Astrocyte (in vitro differentiated cells and primary cell): ENCODE results near the gene CCDC157. TPM values are rescaled to one million over a fixed set of nuclear protein-coding genes. Genes with fewer than 3 reads are reported as not detected.

Experiments used
- DNase-seq: peaks from one replicate; pipeline ENCODE4 v3.0.0-alpha.2; 2010; ENCODE audit warnings: low read depth
- FAIRE-seq: peaks from 2 replicates; lab custom pipeline; 2011; peaks lifted over from hg19 to GRCh38; lab: Jason Lieb, UNC
- H2AFZ ChIP-seq: 2 replicates; pipeline ENCODE4 v1.6.0; 2012; ENCODE audit warnings: low read depth, low read length, inconsistent platforms
- H3K27ac ChIP-seq: 2 replicates; pipeline ENCODE4 v1.5.1; 2011; ENCODE audit warnings: low read depth, low read length, inconsistent platforms
- H3K27me3 ChIP-seq: 2 replicates; pipeline ENCODE4 v1.6.0; 2011; ENCODE audit warnings: low read length, inconsistent platforms; ENCODE audit not compliant: insufficient read depth
- H3K36me3 ChIP-seq: 2 replicates; pipeline ENCODE4 v1.5.1; 2011; ENCODE audit warnings: low read length, inconsistent platforms; ENCODE audit not compliant: insufficient read depth
- H3K4me1 ChIP-seq: 2 replicates; pipeline ENCODE4 v1.5.1; 2011; ENCODE audit warnings: low read length, inconsistent platforms; ENCODE audit not compliant: insufficient read depth
- H3K4me2 ChIP-seq: 2 replicates; pipeline ENCODE4 v1.6.0; 2012; ENCODE audit warnings: low read length, inconsistent platforms
- H3K4me3 ChIP-seq: 2 replicates; pipeline ENCODE4 v1.5.1; 2011; ENCODE audit warnings: low read depth, mild to moderate bottlenecking, low read length, inconsistent platforms; ENCODE audit not compliant: insufficient read depth
- H3K79me2 ChIP-seq: 2 replicates; pipeline ENCODE4 v1.6.0; 2012; ENCODE audit warnings: mild to moderate bottlenecking, low read length, inconsistent platforms; ENCODE audit not compliant: insufficient read depth
- H3K9ac ChIP-seq: 2 replicates; pipeline ENCODE4 v1.6.0; 2012; ENCODE audit warnings: mild to moderate bottlenecking, low read length, inconsistent platforms
- H3K9me3 ChIP-seq: 2 replicates; pipeline ENCODE4 v1.5.1; 2012; ENCODE audit warnings: low read depth, mild to moderate bottlenecking, low read length, inconsistent platforms; ENCODE audit not compliant: insufficient read depth
- H4K20me1 ChIP-seq: 2 replicates; pipeline ENCODE4 v1.6.0; 2012; ENCODE audit warnings: low read length, inconsistent platforms; ENCODE audit not compliant: insufficient read depth
- H3K27ac Mint-ChIP-seq: one replicate; pipeline ENCODE4 v1.8.0; 2021; ENCODE audit warnings: mild to moderate bottlenecking, mixed read lengths; ENCODE audit not compliant: unreplicated experiment
- H3K27me3 Mint-ChIP-seq: one replicate; pipeline ENCODE4 v1.8.0; 2021; ENCODE audit warnings: low read depth, mixed read lengths; ENCODE audit not compliant: unreplicated experiment
- H3K36me3 Mint-ChIP-seq: one replicate; pipeline ENCODE4 v1.8.0; 2021; ENCODE audit warnings: low read depth, mixed read lengths; ENCODE audit not compliant: unreplicated experiment
- H3K4me1 Mint-ChIP-seq: one replicate; pipeline ENCODE4 v1.8.0; 2021; ENCODE audit warnings: low read depth, mixed read lengths; ENCODE audit not compliant: unreplicated experiment
- H3K4me3 Mint-ChIP-seq: one replicate; pipeline ENCODE4 v1.8.0; 2021; ENCODE audit warnings: mild to moderate bottlenecking, moderate library complexity, mixed read lengths; ENCODE audit not compliant: unreplicated experiment
- H3K9me3 Mint-ChIP-seq: one replicate; pipeline ENCODE4 v1.8.0; 2021; ENCODE audit warnings: mild to moderate bottlenecking, mixed read lengths; ENCODE audit not compliant: unreplicated experiment
- EZH2 ChIP-seq: IDR thresholded peaks from 2 replicates; pipeline ENCODE4 v1.6.1; 2012; ENCODE audit warnings: mild to moderate bottlenecking, low read length, inconsistent platforms; ENCODE audit not compliant: insufficient read depth
- total RNA-seq: library from RNA; stranded (reverse); gene quantifications from 2 replicates; pipeline ENCODE4 v1.2.1, GENCODE V29; 2021
- TF ChIP-seq, protein P1 (sequence below): IDR thresholded peaks from 2 replicates; pipeline ENCODE4 v1.5.1; 2011; ENCODE audit warnings: low read depth, mild to moderate bottlenecking, inconsistent platforms, low read length, moderate library complexity; ENCODE audit not compliant: insufficient read depth

Gene CCDC157
- total RNA-seq, 1 donor from 2014 or later: 2.9 TPM

- TF ChIP-seq, protein P1, sequence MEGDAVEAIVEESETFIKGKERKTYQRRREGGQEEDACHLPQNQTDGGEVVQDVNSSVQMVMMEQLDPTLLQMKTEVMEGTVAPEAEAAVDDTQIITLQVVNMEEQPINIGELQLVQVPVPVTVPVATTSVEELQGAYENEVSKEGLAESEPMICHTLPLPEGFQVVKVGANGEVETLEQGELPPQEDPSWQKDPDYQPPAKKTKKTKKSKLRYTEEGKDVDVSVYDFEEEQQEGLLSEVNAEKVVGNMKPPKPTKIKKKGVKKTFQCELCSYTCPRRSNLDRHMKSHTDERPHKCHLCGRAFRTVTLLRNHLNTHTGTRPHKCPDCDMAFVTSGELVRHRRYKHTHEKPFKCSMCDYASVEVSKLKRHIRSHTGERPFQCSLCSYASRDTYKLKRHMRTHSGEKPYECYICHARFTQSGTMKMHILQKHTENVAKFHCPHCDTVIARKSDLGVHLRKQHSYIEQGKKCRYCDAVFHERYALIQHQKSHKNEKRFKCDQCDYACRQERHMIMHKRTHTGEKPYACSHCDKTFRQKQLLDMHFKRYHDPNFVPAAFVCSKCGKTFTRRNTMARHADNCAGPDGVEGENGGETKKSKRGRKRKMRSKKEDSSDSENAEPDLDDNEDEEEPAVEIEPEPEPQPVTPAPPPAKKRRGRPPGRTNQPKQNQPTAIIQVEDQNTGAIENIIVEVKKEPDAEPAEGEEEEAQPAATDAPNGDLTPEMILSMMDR: no peak
- TF ChIP-seq EZH2: no peak
- peaks cover 97% of the 10 kb centered on the region for H4K20me1 ChIP-seq
Measured at GRCh38 chr22:30309951-30310741, 46.7 kb upstream of the CCDC157 start.

GRCh38 chr22:30310881-30311771 is 45.7 kb upstream of the CCDC157 start:
- Mint-ChIP-seq H3K36me3 (peaks cover 8% of the 10 kb centered on the region), H3K27me3 (no peaks in the 10 kb centered on the region), H3K27ac (no peak overlapping the region), H3K4me3 (no peak overlapping the region), H3K4me1 (peaks cover 58% of the 10 kb centered on the region), H3K9me3 (peaks cover 2% of the 10 kb centered on the region)
- TF ChIP-seq, protein P1: no peak
- no peak for TF ChIP-seq EZH2
- DNase-seq (peak; percentile 71), FAIRE-seq (no peak)
- no peak overlapping the region for H2AFZ ChIP-seq
- no peaks in the 10 kb centered on the region for H3K9me3 ChIP-seq
- no peaks in the 10 kb centered on the region for H3K36me3 ChIP-seq
- H4K20me1 ChIP-seq: peaks cover 97% of the 10 kb centered on the region
- peaks cover 42% of the 10 kb centered on the region for H3K4me1 ChIP-seq
- H3K27ac ChIP-seq: peak overlapping the region; percentile 39
- H3K4me2 ChIP-seq: peak overlapping the region; percentile 45
- H3K27me3 ChIP-seq: no peaks in the 10 kb centered on the region
- peaks cover 94% of the 10 kb centered on the region for H3K79me2 ChIP-seq
- peak overlapping the region; percentile 23 for H3K9ac ChIP-seq
- H3K4me3 ChIP-seq: no peak overlapping the region

More at GRCh38 chr22:30309951-30310741, 46.7 kb upstream of the CCDC157 start:
- DNase-seq (peak; percentile 57), FAIRE-seq (no peak)
- Histone ChIP-seq H3K9me3 (no peaks in the 10 kb centered on the region), H3K27me3 (no peaks in the 10 kb centered on the region), H2AFZ (no peak overlapping the region), H3K36me3 (no peaks in the 10 kb centered on the region), H3K9ac (no peak overlapping the region), H3K4me3 (no peak overlapping the region), H3K4me2 (peak overlapping the region; percentile 45), H3K79me2 (peaks cover 94% of the 10 kb centered on the region), H3K27ac (no peak overlapping the region), H3K4me1 (peaks cover 49% of the 10 kb centered on the region)
- Mint-ChIP-seq H3K4me1 (peaks cover 61% of the 10 kb centered on the region), H3K27me3 (no peaks in the 10 kb centered on the region), H3K9me3 (peaks cover 2% of the 10 kb centered on the region), H3K4me3 (peak overlapping the region; percentile 17), H3K27ac (no peak overlapping the region), H3K36me3 (peaks cover 8% of the 10 kb centered on the region)
